ENCODE results near the gene UCP3. TPM values are rescaled to one million over a fixed set of nuclear protein-coding genes. Genes with fewer than 3 reads are reported as not detected.

Gene UCP3
- total RNA-seq, 1 donor from 2014 or later: 3.1 TPM

DNA sequence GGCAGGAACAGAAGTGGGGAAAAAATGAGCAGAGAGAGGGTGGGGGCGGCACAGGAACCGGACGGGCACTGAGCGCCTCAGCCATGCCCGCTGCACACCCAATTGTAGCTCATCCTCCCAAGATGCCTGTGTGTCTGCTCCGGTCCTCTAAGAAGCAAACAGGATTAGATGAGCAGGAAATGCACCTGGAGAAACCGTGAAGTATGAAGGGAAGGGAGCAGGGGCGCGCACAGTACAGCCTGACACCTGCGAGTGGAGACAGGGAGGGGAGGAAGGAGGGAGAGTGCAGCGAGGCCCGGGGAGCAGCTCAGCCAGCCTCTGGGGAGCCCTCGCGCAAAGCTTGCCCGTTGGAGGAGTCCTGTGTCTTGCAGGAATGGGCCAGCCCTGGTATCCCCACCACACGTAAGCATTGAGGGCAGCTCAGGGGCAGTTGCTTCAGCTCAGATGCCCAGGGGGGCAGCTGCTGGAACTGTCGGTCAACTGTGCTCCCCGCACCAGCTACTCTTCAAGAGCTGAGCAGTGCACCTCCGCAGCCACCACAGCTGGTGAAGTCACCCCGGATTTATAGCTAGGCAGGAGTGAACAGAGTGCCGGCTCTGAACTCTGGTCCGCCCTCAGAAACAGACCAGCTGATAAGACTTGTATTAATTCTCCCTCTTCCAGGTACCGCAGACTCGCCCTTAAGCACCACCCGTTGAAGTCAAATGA is 51.1 kb downstream of the UCP3 start:
- intact Hi-C loops (cut with DNase I): no loop called here
- no peaks in the 10 kb centered on the region for H3K4me1 ChIP-seq
- no peaks in the 10 kb centered on the region for H3K9me3 ChIP-seq
- H3K4me3 ChIP-seq: no peak overlapping the region
- no peak for DNase-seq
- H3K36me3 ChIP-seq: no peaks in the 10 kb centered on the region
- no peak for ATAC-seq
- TF ChIP-seq, protein P1, sequence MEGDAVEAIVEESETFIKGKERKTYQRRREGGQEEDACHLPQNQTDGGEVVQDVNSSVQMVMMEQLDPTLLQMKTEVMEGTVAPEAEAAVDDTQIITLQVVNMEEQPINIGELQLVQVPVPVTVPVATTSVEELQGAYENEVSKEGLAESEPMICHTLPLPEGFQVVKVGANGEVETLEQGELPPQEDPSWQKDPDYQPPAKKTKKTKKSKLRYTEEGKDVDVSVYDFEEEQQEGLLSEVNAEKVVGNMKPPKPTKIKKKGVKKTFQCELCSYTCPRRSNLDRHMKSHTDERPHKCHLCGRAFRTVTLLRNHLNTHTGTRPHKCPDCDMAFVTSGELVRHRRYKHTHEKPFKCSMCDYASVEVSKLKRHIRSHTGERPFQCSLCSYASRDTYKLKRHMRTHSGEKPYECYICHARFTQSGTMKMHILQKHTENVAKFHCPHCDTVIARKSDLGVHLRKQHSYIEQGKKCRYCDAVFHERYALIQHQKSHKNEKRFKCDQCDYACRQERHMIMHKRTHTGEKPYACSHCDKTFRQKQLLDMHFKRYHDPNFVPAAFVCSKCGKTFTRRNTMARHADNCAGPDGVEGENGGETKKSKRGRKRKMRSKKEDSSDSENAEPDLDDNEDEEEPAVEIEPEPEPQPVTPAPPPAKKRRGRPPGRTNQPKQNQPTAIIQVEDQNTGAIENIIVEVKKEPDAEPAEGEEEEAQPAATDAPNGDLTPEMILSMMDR (IDR thresholded peaks at IDR 0.05): no peak
- peaks cover 7% of the 10 kb centered on the region for H3K27me3 ChIP-seq (ENCODE audit: low read depth)
- H3K27ac ChIP-seq: no peak overlapping the region

DNA sequence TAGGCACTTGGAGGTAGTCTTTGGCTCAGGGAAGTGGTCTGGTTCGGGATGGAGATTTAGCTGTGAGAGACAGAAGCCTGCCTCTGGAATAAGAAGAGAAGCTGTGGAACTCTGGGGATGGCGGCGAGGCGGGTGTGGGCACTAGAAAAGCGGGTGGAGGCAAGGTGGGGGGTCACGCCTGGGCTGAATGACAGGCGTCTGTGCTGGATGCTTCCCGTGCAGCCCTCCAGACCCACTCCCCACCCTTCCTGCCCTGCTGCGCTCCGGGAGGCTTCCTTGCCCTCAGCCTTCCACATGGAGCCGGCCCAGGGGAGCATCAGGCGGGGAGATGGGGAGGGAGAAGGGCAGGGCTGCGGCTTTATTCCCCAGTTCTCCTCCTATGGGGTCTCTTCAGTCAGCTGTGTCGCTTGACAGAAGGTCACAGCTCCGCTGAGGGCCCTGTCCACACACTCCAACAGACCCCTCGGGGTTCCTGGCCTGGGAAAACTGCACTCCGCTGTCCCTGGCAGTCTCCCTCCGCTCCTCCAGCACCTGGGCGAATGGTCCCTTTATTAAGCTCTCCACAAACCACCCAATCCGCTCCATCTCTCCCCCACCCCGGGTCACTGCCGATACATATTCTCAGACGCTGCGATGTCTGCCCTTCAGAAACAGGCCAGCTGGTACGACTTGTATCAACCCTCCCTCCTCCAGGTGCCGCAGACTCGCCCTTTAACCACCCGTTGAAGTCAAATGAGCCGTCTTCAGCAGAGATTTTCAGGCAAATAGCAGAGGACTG is 51.8 kb downstream of the UCP3 start:
- intact Hi-C loops (cut with DNase I): no loop called here
- ATAC-seq: peak in 1 of 2 donors; percentile 26
- Histone ChIP-seq H3K36me3 (no peaks in the 10 kb centered on the region), H3K4me3 (no peak overlapping the region), H3K27ac (no peak overlapping the region), H3K4me1 (no peaks in the 10 kb centered on the region), H3K9me3 (no peaks in the 10 kb centered on the region), H3K27me3 (ENCODE audit: low read depth) (peaks cover 7% of the 10 kb centered on the region)
- TF ChIP-seq, protein P1 (IDR thresholded peaks at IDR 0.05): no peak
- no peak for DNase-seq

DNA sequence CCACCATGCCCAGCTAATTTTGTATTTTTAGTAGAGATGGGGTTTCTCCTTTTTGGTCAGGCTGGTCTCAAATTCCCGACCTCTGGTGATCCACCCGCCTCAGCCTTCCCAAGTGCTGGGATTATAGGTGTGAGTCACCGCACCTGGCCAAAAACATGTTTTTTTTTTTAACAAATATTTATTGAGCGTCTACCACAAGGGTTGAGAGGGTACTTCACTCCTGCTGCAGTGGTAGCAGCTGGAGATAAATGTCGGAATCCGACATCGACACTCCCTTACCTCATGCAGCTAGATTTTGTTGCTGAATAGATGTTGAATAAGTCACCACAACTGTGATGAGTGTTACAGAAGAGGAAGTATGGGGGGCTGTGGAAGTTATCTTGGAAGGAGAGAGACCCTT is 57.1 kb downstream of the UCP3 start:
- ATAC-seq (peak; percentile 71 to 84), DNase-seq (no peak)
- H3K36me3 ChIP-seq: no peaks in the 10 kb centered on the region
- peaks cover 2% of the 10 kb centered on the region for H3K27me3 ChIP-seq (ENCODE audit: low read depth)
- TF ChIP-seq, protein P1 (IDR thresholded peaks at IDR 0.05): no peak
- intact Hi-C loops (cut with DNase I): no loop called here
- no peak overlapping the region for H3K4me3 ChIP-seq
- no peak overlapping the region for H3K27ac ChIP-seq
- H3K4me1 ChIP-seq: no peaks in the 10 kb centered on the region
- H3K9me3 ChIP-seq: no peaks in the 10 kb centered on the region

DNA sequence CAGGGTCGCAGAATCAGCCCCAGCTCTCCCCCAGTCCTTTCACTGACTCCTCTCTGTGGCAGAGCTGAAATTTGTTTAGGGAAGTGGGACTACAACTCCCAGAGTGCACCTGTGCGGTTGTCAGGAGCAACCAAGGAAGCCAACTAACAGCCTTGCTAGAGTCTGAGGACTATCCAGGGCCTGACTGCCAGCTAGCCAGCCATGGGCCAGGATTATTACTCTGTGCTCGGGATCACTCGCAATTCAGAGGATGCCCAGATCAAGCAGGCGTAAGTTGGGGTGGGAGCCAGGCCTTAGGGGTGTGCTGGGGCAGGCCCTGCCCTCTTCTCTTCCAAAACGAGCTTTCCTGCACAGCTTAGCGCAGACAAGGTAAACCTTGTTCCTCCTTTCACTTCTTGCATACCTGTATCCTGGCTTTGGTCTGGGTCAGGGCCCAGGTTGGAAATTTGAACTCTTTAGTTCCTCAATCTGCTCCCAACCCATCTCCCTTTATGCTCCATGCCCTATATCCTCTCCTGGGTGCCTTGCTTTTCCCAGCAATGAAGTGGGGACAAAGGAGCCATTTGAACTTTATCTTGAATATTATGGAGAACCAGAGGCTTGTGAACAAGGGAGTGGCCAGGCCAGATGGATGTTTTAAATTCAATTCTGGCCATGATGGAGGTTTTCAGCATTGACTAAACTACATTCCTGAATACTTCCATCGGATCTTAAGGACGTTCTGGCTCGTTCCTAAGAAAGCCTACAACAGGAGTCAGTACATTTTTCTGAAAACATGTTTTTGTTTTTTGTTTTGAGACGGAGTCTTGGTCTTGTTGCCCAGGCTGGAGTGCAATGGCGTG is 57.8 kb downstream of the UCP3 start, which contains the start of gene DNAJB13:
Gene DNAJB13, plus strand, starts transcription at position 158 of the 842 bp plus-strand sequence. Its CDS starts 44 bp downstream, at position 202.
- H3K27me3 ChIP-seq (ENCODE audit: low read depth): no peaks in the 10 kb centered on the region
- ATAC-seq (peak; percentile 88 to 92), DNase-seq (peak; percentile 64)
- intact Hi-C loops (cut with DNase I): no loop called here
- H3K4me1 ChIP-seq: no peaks in the 10 kb centered on the region
- H3K36me3 ChIP-seq: no peaks in the 10 kb centered on the region
- TF ChIP-seq, protein P1 (IDR thresholded peaks at IDR 0.05): no peak
- H3K27ac ChIP-seq: no peak within 1 kb of the TSS
- no peak within 1 kb of the TSS for H3K4me3 ChIP-seq
- H3K9me3 ChIP-seq: no peaks in the 10 kb centered on the region

Other genes with a start within 250 kb of the UCP3 start
- 128 TPM for gene RAB6A, start 248.0 kb downstream of the UCP3 start, total RNA-seq
- 26.5 TPM for gene MRPL48, start 221.2 kb downstream of the UCP3 start, total RNA-seq
- gene COA4, start 132.2 kb downstream of the UCP3 start, total RNA-seq: 41.6 TPM
- 15.2 TPM for gene PAAF1, start 132.1 kb downstream of the UCP3 start, total RNA-seq
- gene DNAJB13, start 58.1 kb downstream of the UCP3 start, total RNA-seq: 7.5 TPM
- gene UCP2, start 26.2 kb downstream of the UCP3 start, total RNA-seq: 83.5 TPM
- gene C2CD3, start 161.9 kb upstream of the UCP3 start, total RNA-seq: 31.0 TPM
- gene PPME1, start 162.2 kb upstream of the UCP3 start, total RNA-seq: 29.4 TPM